ENCODE data around the gene HECW1. TPM values are rescaled to one million over a fixed set of nuclear protein-coding genes. Genes with fewer than 3 reads are reported as not detected.
A peak's percentile ranks its signal among the peaks of the same experiment; 100 is the strongest.

HECW1 gene
- total and polyA plus RNA-seq, 2 of the 13 experiments (the other 11 are each of a cell fraction or from before 2014, with no cell fraction given): not detected

- TF ChIP-seq CTCF (CRISPR knock-in tag; IDR thresholded peaks at IDR 0.05) (peak; percentile 61), GABPB1 (CRISPR knock-in tag; IDR thresholded peaks at IDR 0.05) (peak; percentile 57; the same call in 1 of the 2 replicates), MXI1 (IDR thresholded peaks at IDR 0.05; ENCODE audit: borderline replicate concordance, low read depth, low read length) (peak; percentile 12; the same call in 1 of the 3 replicates), ZNF550 (CRISPR knock-in tag; IDR thresholded peaks at IDR 0.05; ENCODE audit: borderline replicate concordance) (no peak), ZNF605 (CRISPR knock-in tag; IDR thresholded peaks at IDR 0.05) (peak; percentile 76), HNF1A (IDR thresholded peaks at IDR 0.05; ENCODE audit: low read depth) (no peak), HNF1A (CRISPR knock-in tag; IDR thresholded peaks at IDR 0.05; ENCODE audit: borderline replicate concordance) (peak; percentile 26; the same call in 1 of the 2 replicates), CBFB (CRISPR knock-in tag; IDR thresholded peaks at IDR 0.05) (0 out of 2 replicates have a peak, but pooled peaks have one; percentile 18), ZSCAN9 (CRISPR knock-in tag; IDR thresholded peaks at IDR 0.05; ENCODE audit: borderline replicate concordance) (no peak), ARID5B (CRISPR knock-in tag; IDR thresholded peaks at IDR 0.05) (peak; percentile 28; the same call in 1 of the 2 replicates), ZNF891 (CRISPR knock-in tag; IDR thresholded peaks at IDR 0.05) (0 out of 2 replicates have a peak, but pooled peaks have one; percentile 47), HOXA7 (CRISPR knock-in tag; IDR thresholded peaks at IDR 0.05) (no peak), HDAC1 (CRISPR knock-in tag; IDR thresholded peaks at IDR 0.05) (peak; percentile 84), RBM39 (IDR thresholded peaks at IDR 0.05; ENCODE audit: low read depth, low read length, poor library complexity, severe bottlenecking) (peak; percentile 16), YY1 (IDR thresholded peaks at IDR 0.05; ENCODE audit: insufficient read depth, insufficient replicate concordance, low read depth, low read length) (peak; percentile 13), STAG1 (CRISPR knock-in tag; IDR thresholded peaks at IDR 0.05) (peak; percentile 42), TCF7 (IDR thresholded peaks at IDR 0.05; ENCODE audit: low read depth) (no peak)
- TF ChIP-seq, protein P1, sequence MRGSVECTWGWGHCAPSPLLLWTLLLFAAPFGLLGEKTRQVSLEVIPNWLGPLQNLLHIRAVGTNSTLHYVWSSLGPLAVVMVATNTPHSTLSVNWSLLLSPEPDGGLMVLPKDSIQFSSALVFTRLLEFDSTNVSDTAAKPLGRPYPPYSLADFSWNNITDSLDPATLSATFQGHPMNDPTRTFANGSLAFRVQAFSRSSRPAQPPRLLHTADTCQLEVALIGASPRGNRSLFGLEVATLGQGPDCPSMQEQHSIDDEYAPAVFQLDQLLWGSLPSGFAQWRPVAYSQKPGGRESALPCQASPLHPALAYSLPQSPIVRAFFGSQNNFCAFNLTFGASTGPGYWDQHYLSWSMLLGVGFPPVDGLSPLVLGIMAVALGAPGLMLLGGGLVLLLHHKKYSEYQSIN (CRISPR knock-in tag; IDR thresholded peaks at IDR 0.05; ENCODE audit: borderline replicate concordance): no peak
These were observed 471.2 kb downstream of the HECW1 start (continued) for GRCh38 chr7:43583424-43584194.

Data from HepG2 (cell line).